MM.1S (cell line): ENCODE data around the gene TXNIP.

Experiments used
- CTCF ChIP-seq: fragments of 300-600 bp; sonication (generic); IDR thresholded peaks from 2 replicates; pipeline ENCODE4 v1.5.1; 2016; ENCODE audit warnings: antibody characterized with exemption, low read length, mixed read lengths
- EZH2phosphoT487 ChIP-seq: fragments of 300-600 bp; sonication (generic); IDR thresholded peaks from 2 replicates; pipeline ENCODE4 v1.6.1; 2018; ENCODE audit warnings: antibody characterized with exemption, low read length

- TF ChIP-seq CTCF (no peak), EZH2phosphoT487 (no peak)
Observed at GRCh38 chr1:145944532-145944931, 51.8 kb downstream of the TXNIP start.
